Thymus (tissue), 11 donors: ENCODE measurements around the gene FHIT. TPM values are rescaled to one million over a fixed set of nuclear protein-coding genes. Genes with fewer than 3 reads are reported as not detected.
"Not testable (repeated sequence)": the region's sequence is repeated elsewhere in the genome, so short reads cannot be mapped to it uniquely, and the experiment has no call there.

Source experiments
- DNase-seq, 9 donors: peaks; one replicate each; pipeline ENCODE4 v3.0.0-alpha.2; 2013; ENCODE audit warnings: low spot score in 9 of 9, low read depth in 6 of 9, missing footprints in 1 of 9
- H3K27ac ChIP-seq, 2 donors: one replicate each; pipeline ENCODE4 v1.5.1; 2013; ENCODE audit warnings: control low read depth in 1 of 2, low read depth in 1 of 2, low read length in 1 of 2, mild to moderate bottlenecking in 1 of 2, moderate library complexity in 1 of 2
- H3K27me3 ChIP-seq, 2 donors: one replicate each; pipeline ENCODE4 v1.5.1; 2013; ENCODE audit warnings: low read length in 1 of 2; ENCODE audit not compliant: control insufficient read depth in 2 of 2, insufficient read depth in 1 of 2
- H3K36me3 ChIP-seq, 2 donors: one replicate each; pipeline ENCODE4 v1.5.1; 2013; ENCODE audit warnings: low read length in 1 of 2, mild to moderate bottlenecking in 1 of 2, moderate library complexity in 1 of 2; ENCODE audit not compliant: control insufficient read depth in 2 of 2, insufficient read depth in 2 of 2
- H3K4me1 ChIP-seq, 2 donors: one replicate each; pipeline ENCODE4 v1.5.1; 2013; ENCODE audit warnings: low read length in 2 of 2; ENCODE audit not compliant: control insufficient read depth in 2 of 2, insufficient read depth in 2 of 2
- H3K4me3 ChIP-seq, 2 donors: one replicate each; pipeline ENCODE4 v1.5.1; 2013; ENCODE audit warnings: low read length in 2 of 2, control low read depth in 1 of 2, mild to moderate bottlenecking in 1 of 2
- H3K9me3 ChIP-seq, 2 donors: one replicate each; pipeline ENCODE4 v1.5.1; 2013; ENCODE audit warnings: low read length in 1 of 2, mild to moderate bottlenecking in 1 of 2; ENCODE audit not compliant: control insufficient read depth in 2 of 2, insufficient read depth in 1 of 2
- WGBS: extraction: QIAGEN DNeasy Blood & Tissue Kit; methylation state at CpG from one replicate; pipeline ENCODE4 v1.1.7; 2013; 5-methylcytosine and 5-hydroxymethylcytosine counted together
- polyA plus RNA-seq: library from polyadenylated mRNA; stranded (reverse); fragments of 200-250 nt; gene quantifications from one replicate; pipeline ENCODE4 v1.2.3, GENCODE V29; 2013
- total RNA-seq: library from RNA; stranded (reverse); fragments of 120-200 nt; gene quantifications from one replicate; pipeline ENCODE4 v1.2.4, GENCODE V29; 2013
- donor health status: healthy.

FHIT gene
- total and polyA plus RNA-seq, 2 donors, result 9.2 to 13.2 TPM

- no peaks in the 10 kb centered on the region for H3K9me3 ChIP-seq
- H3K36me3 ChIP-seq, result no peaks in the 10 kb centered on the region
- H3K4me1 ChIP-seq, result no peaks in the 10 kb centered on the region
- no peaks in the 10 kb centered on the region for H3K27me3 ChIP-seq
- H3K27ac ChIP-seq, result no peak overlapping the region
- no peak overlapping the region for H3K4me3 ChIP-seq
- no peak for DNase-seq
- WGBS, result 98% methylated on average over 3 of the region's 3 CpGs
These were observed 252.4 kb downstream of the FHIT start for GRCh38 chr3:60998858-60999257.

DNA sequence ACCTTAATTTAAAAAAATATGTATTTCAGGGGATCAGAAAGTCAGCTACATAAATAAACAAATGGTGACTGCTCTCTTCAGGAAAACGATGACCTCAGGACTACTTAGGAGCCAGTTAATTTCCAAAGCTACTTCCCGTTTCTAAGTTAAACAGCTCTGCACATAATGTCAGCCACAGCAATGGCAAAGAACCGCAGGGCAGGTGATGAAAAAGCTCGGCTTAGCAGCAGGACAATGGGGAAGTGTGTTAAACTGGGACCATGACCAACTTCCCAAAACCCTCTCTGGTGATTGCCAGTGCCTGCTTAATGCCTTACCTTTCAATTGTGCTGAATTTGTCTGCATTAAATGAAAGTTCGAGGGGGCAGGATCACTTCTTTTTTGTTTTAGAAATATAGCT is 258.9 kb downstream of the FHIT start:
- DNase-seq, result peak in 1 of 9 donors; percentile 13
- 15% methylated on average over 5 of the region's 5 CpGs for WGBS
- Histone ChIP-seq H3K27me3 (no peaks in the 10 kb centered on the region), H3K36me3 (no peaks in the 10 kb centered on the region), H3K27ac (no peak overlapping the region), H3K9me3 (no peaks in the 10 kb centered on the region), H3K4me3 (no peak overlapping the region), H3K4me1 (no peaks in the 10 kb centered on the region)

GRCh38 chr3:60990442-60990730 is 260.9 kb downstream of the FHIT start:
- H3K4me3 ChIP-seq, result no peak overlapping the region
- H3K36me3 ChIP-seq, result no peaks in the 10 kb centered on the region
- no peaks in the 10 kb centered on the region for H3K27me3 ChIP-seq
- WGBS, result 97% methylated on average over 3 of the region's 3 CpGs
- DNase-seq, result no peak
- H3K27ac ChIP-seq, result no peak overlapping the region
- H3K4me1 ChIP-seq, result no peaks in the 10 kb centered on the region
- H3K9me3 ChIP-seq, result no peaks in the 10 kb centered on the region

- no peak for DNase-seq
- H3K27ac ChIP-seq, result no peak overlapping the region
- no peaks in the 10 kb centered on the region for H3K36me3 ChIP-seq
- H3K9me3 ChIP-seq, result no peaks in the 10 kb centered on the region
- no peak overlapping the region for H3K4me3 ChIP-seq
- no peaks in the 10 kb centered on the region for H3K27me3 ChIP-seq
- WGBS, result 97% methylated on average over 11 of the region's 11 CpGs
- no peaks in the 10 kb centered on the region for H3K4me1 ChIP-seq
These were observed 261.4 kb downstream of the FHIT start for GRCh38 chr3:60989626-60990441.

DNA sequence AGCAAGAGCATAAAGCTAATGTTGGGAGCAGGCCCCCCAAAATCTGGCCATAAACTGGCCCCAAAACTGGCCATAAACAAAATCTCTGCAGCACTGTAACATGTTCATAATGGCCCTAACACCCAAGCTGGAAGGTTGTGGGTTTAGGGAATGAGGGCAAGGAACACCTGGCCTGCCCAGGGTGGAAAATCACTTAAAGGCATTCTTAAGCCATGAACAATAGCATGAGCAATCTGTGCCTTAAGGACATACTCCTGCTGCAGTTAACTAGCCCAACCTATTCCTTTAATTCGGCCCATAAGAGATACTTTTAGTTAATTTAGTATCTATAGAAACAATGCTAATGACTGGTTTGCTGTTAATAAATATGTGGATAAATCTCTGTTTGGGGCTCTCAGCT is 264.1 kb downstream of the FHIT start:
- WGBS, result 98% methylated on average over 1 of the region's 1 CpG
- H3K27me3 ChIP-seq, H3K4me1 ChIP-seq, H3K27ac ChIP-seq, H3K36me3 ChIP-seq, DNase-seq, H3K4me3 ChIP-seq, H3K9me3 ChIP-seq: not testable (repeated sequence)

GRCh38 chr3:60986552-60986951 is 264.7 kb downstream of the FHIT start:
- WGBS, result 92% methylated on average over 3 of the region's 3 CpGs
- Histone ChIP-seq H3K36me3 (no peaks in the 10 kb centered on the region), H3K4me1 (no peaks in the 10 kb centered on the region), H3K27me3 (no peaks in the 10 kb centered on the region), H3K27ac (no peak overlapping the region), H3K4me3 (no peak overlapping the region), H3K9me3 (no peaks in the 10 kb centered on the region)
- no peak for DNase-seq

- H3K27ac ChIP-seq, result no peak overlapping the region
- no peak overlapping the region for H3K4me3 ChIP-seq
- DNase-seq, result no peak
- H3K4me1 ChIP-seq, result no peaks in the 10 kb centered on the region
- WGBS, result 97% methylated on average over 1 of the region's 1 CpG
- H3K9me3 ChIP-seq, result no peaks in the 10 kb centered on the region
- H3K27me3 ChIP-seq, result no peaks in the 10 kb centered on the region
- no peaks in the 10 kb centered on the region for H3K36me3 ChIP-seq
These were observed 267.3 kb downstream of the FHIT start for GRCh38 chr3:60983906-60984305.

DNA sequence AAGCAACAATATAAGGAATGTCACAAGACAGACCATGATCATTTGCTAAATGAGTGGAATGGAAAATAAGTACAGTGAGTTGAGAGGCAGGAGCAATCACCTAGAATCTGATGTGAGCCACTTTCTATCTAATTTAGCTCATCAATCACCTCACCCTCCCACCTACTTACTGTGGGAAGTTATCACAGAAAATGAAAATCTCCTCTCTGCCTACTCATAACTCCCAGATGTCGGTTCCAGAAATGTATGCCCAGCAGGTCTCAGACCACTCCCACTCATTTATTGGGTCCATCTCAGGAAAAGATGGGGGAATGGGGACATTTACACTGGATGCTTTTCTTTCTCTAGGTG is 270.9 kb downstream of the FHIT start:
- WGBS, result 44% methylated on average over 1 of the region's 1 CpG
- H3K4me1 ChIP-seq, result no peaks in the 10 kb centered on the region
- H3K9me3 ChIP-seq, result no peaks in the 10 kb centered on the region
- no peaks in the 10 kb centered on the region for H3K36me3 ChIP-seq
- DNase-seq, result no peak
- no peak overlapping the region for H3K4me3 ChIP-seq
- H3K27ac ChIP-seq, result no peak overlapping the region
- H3K27me3 ChIP-seq, result no peaks in the 10 kb centered on the region

DNA sequence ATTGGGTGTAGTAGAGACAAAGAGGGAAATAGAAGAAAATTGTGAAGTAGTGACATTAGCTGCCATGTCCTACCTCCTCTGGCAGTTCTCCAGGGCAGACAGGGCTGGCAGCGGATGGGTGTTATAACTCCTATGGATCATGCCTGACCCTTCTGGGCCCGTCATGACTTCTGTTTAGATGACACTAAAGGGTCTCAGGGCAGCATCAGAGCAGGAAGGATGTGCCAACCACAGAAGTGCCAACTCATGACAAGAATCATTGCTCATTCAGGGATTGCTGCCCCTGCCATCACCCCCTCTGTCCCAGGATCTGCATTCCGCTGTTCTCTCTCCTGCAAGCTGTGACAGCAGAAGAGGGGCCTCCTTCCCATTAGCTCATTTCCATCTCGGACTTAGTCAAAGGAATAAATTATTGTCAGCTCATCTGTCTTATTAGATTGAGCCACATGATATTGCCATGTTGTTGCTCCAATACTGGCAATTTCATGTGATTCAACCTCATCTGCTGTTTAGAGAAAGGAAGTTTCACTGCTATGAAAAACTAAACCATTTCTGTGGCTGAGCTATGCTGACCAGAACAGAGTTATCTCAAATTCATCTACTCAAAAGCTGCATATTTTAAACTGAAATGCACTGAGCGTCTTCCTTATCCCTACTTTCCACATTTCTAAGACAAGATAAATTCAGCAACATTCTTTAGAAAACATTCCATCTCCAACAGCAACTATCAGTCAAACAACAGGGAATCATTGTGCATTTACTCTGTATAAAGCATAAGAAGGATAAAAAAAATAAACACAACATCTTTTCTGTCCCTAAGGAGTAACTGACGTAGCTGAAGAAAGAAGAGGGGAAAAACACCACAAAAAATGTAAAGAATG is 271.6 kb downstream of the FHIT start:
- Histone ChIP-seq H3K27me3 (no peaks in the 10 kb centered on the region), H3K9me3 (no peaks in the 10 kb centered on the region), H3K27ac (no peak overlapping the region), H3K4me1 (no peaks in the 10 kb centered on the region), H3K4me3 (no peak overlapping the region), H3K36me3 (no peaks in the 10 kb centered on the region)
- no peak for DNase-seq
- WGBS, result 61% methylated on average over 6 of the region's 6 CpGs
